ENCODE data around the gene RASAL2.

The RASAL2 gene

GRCh38 chr1:178057141-178057765 is 36.7 kb upstream of the RASAL2 start:
- Histone ChIP-seq H3K4me3 (ENCODE audit: low read depth, low read length) (peak overlapping the region; percentile 0; the same call in 1 of the 2 replicates), H3K36me3 (ENCODE audit: insufficient read depth, low read length) (no peaks in the 10 kb centered on the region), H3K27me3 (ENCODE audit: insufficient read depth, low read length) (no peaks in the 10 kb centered on the region), H3K79me2 (ENCODE audit: control insufficient read depth, insufficient read depth, low read length, unreplicated experiment) (no peaks in the 10 kb centered on the region), H2AFZ (ENCODE audit: low read length, unreplicated experiment) (peak overlapping the region; percentile 37), H3K27ac (ENCODE audit: low read depth, low read length) (peak overlapping the region; percentile 92), H3K4me1 (ENCODE audit: control insufficient read depth, insufficient read depth, low read length, unreplicated experiment) (peaks cover 72% of the 10 kb centered on the region)

GRCh38 chr1:178057912-178058534 is 35.9 kb upstream of the RASAL2 start:
- peak overlapping the region; percentile 92 for H3K27ac ChIP-seq (ENCODE audit: low read depth, low read length)
- H3K79me2 ChIP-seq (ENCODE audit: control insufficient read depth, insufficient read depth, low read length, unreplicated experiment), result no peaks in the 10 kb centered on the region
- H3K4me1 ChIP-seq (ENCODE audit: control insufficient read depth, insufficient read depth, low read length, unreplicated experiment), result peaks cover 68% of the 10 kb centered on the region
- H3K4me3 ChIP-seq (ENCODE audit: low read depth, low read length), result peak overlapping the region; percentile 49
- peak overlapping the region; percentile 37 for H2AFZ ChIP-seq (ENCODE audit: low read length, unreplicated experiment)
- H3K36me3 ChIP-seq (ENCODE audit: insufficient read depth, low read length), result no peaks in the 10 kb centered on the region
- H3K27me3 ChIP-seq (ENCODE audit: insufficient read depth, low read length), result no peaks in the 10 kb centered on the region

- H3K4me3 ChIP-seq (ENCODE audit: low read depth, low read length), result peak overlapping the region; percentile 60
- no peaks in the 10 kb centered on the region for H3K36me3 ChIP-seq (ENCODE audit: insufficient read depth, low read length)
- peaks cover 57% of the 10 kb centered on the region for H3K4me1 ChIP-seq (ENCODE audit: control insufficient read depth, insufficient read depth, low read length, unreplicated experiment)
- H3K79me2 ChIP-seq (ENCODE audit: control insufficient read depth, insufficient read depth, low read length, unreplicated experiment), result no peaks in the 10 kb centered on the region
- H3K27me3 ChIP-seq (ENCODE audit: insufficient read depth, low read length), result no peaks in the 10 kb centered on the region
- peak overlapping the region; percentile 92 for H3K27ac ChIP-seq (ENCODE audit: low read depth, low read length)
- peak overlapping the region; percentile 79 for H2AFZ ChIP-seq (ENCODE audit: low read length, unreplicated experiment)
Observed at GRCh38 chr1:178060789-178061556, 32.9 kb upstream of the RASAL2 start.

GRCh38 chr1:178061620-178062019 is 32.3 kb upstream of the RASAL2 start:
- H3K4me1 ChIP-seq (ENCODE audit: control insufficient read depth, insufficient read depth, low read length, unreplicated experiment), result peaks cover 51% of the 10 kb centered on the region

GRCh38 chr1:178064191-178064821 is 29.6 kb upstream of the RASAL2 start:
- Histone ChIP-seq H2AFZ (ENCODE audit: low read length, unreplicated experiment) (no peak overlapping the region), H3K36me3 (ENCODE audit: insufficient read depth, low read length) (no peaks in the 10 kb centered on the region), H3K4me3 (ENCODE audit: low read depth, low read length) (no peak overlapping the region), H3K79me2 (ENCODE audit: control insufficient read depth, insufficient read depth, low read length, unreplicated experiment) (no peaks in the 10 kb centered on the region), H3K27me3 (ENCODE audit: insufficient read depth, low read length) (no peaks in the 10 kb centered on the region), H3K4me1 (ENCODE audit: control insufficient read depth, insufficient read depth, low read length, unreplicated experiment) (peaks cover 24% of the 10 kb centered on the region), H3K27ac (ENCODE audit: low read depth, low read length) (no peak overlapping the region)

More at GRCh38 chr1:178061620-178062019, 32.3 kb upstream of the RASAL2 start:
- Histone ChIP-seq H3K27ac (ENCODE audit: low read depth, low read length) (peak overlapping the region; percentile 92), H3K4me3 (ENCODE audit: low read depth, low read length) (peak overlapping the region; percentile 60), H3K79me2 (ENCODE audit: control insufficient read depth, insufficient read depth, low read length, unreplicated experiment) (no peaks in the 10 kb centered on the region), H3K36me3 (ENCODE audit: insufficient read depth, low read length) (no peaks in the 10 kb centered on the region), H3K27me3 (ENCODE audit: insufficient read depth, low read length) (no peaks in the 10 kb centered on the region), H2AFZ (ENCODE audit: low read length, unreplicated experiment) (peak overlapping the region; percentile 79)

- H3K4me1 ChIP-seq (ENCODE audit: control insufficient read depth, insufficient read depth, low read length, unreplicated experiment), result peaks cover 15% of the 10 kb centered on the region
- no peak overlapping the region for H3K4me3 ChIP-seq (ENCODE audit: low read depth, low read length)
- no peaks in the 10 kb centered on the region for H3K27me3 ChIP-seq (ENCODE audit: insufficient read depth, low read length)
- no peaks in the 10 kb centered on the region for H3K36me3 ChIP-seq (ENCODE audit: insufficient read depth, low read length)
- no peaks in the 10 kb centered on the region for H3K79me2 ChIP-seq (ENCODE audit: control insufficient read depth, insufficient read depth, low read length, unreplicated experiment)
- H3K27ac ChIP-seq (ENCODE audit: low read depth, low read length), result no peak overlapping the region
- H2AFZ ChIP-seq (ENCODE audit: low read length, unreplicated experiment), result no peak overlapping the region
Observed at GRCh38 chr1:178065250-178065649, 28.7 kb upstream of the RASAL2 start.

GRCh38 chr1:178066296-178066907 is 27.5 kb upstream of the RASAL2 start:
- Histone ChIP-seq H3K27me3 (ENCODE audit: insufficient read depth, low read length) (no peaks in the 10 kb centered on the region), H3K79me2 (ENCODE audit: control insufficient read depth, insufficient read depth, low read length, unreplicated experiment) (no peaks in the 10 kb centered on the region), H3K4me3 (ENCODE audit: low read depth, low read length) (no peak overlapping the region), H3K4me1 (ENCODE audit: control insufficient read depth, insufficient read depth, low read length, unreplicated experiment) (peaks cover 6% of the 10 kb centered on the region), H3K36me3 (ENCODE audit: insufficient read depth, low read length) (no peaks in the 10 kb centered on the region), H3K27ac (ENCODE audit: low read depth, low read length) (no peak overlapping the region), H2AFZ (ENCODE audit: low read length, unreplicated experiment) (no peak overlapping the region)

- Histone ChIP-seq H3K79me2 (ENCODE audit: control insufficient read depth, insufficient read depth, low read length, unreplicated experiment) (no peaks in the 10 kb centered on the region), H3K36me3 (ENCODE audit: insufficient read depth, low read length) (no peaks in the 10 kb centered on the region), H3K4me1 (ENCODE audit: control insufficient read depth, insufficient read depth, low read length, unreplicated experiment) (no peaks in the 10 kb centered on the region), H3K4me3 (ENCODE audit: low read depth, low read length) (no peak overlapping the region), H3K27me3 (ENCODE audit: insufficient read depth, low read length) (no peaks in the 10 kb centered on the region), H2AFZ (ENCODE audit: low read length, unreplicated experiment) (no peak overlapping the region), H3K27ac (ENCODE audit: low read depth, low read length) (no peak overlapping the region)
Observed at GRCh38 chr1:178066908-178067614, 26.8 kb upstream of the RASAL2 start.

- H3K36me3 ChIP-seq (ENCODE audit: insufficient read depth, low read length), result no peaks in the 10 kb centered on the region
- H3K4me1 ChIP-seq (ENCODE audit: control insufficient read depth, insufficient read depth, low read length, unreplicated experiment), result no peaks in the 10 kb centered on the region
- H3K4me3 ChIP-seq (ENCODE audit: low read depth, low read length), result no peak overlapping the region
- no peak overlapping the region for H2AFZ ChIP-seq (ENCODE audit: low read length, unreplicated experiment)
- H3K27ac ChIP-seq (ENCODE audit: low read depth, low read length), result no peak overlapping the region
- no peaks in the 10 kb centered on the region for H3K27me3 ChIP-seq (ENCODE audit: insufficient read depth, low read length)
- no peaks in the 10 kb centered on the region for H3K79me2 ChIP-seq (ENCODE audit: control insufficient read depth, insufficient read depth, low read length, unreplicated experiment)
Observed at GRCh38 chr1:178071811-178072210, 22.1 kb upstream of the RASAL2 start.

GRCh38 chr1:178072326-178072725 is 21.6 kb upstream of the RASAL2 start:
- Histone ChIP-seq H3K79me2 (ENCODE audit: control insufficient read depth, insufficient read depth, low read length, unreplicated experiment) (no peaks in the 10 kb centered on the region), H2AFZ (ENCODE audit: low read length, unreplicated experiment) (no peak overlapping the region), H3K4me1 (ENCODE audit: control insufficient read depth, insufficient read depth, low read length, unreplicated experiment) (no peaks in the 10 kb centered on the region), H3K4me3 (ENCODE audit: low read depth, low read length) (no peak overlapping the region), H3K27me3 (ENCODE audit: insufficient read depth, low read length) (no peaks in the 10 kb centered on the region), H3K27ac (ENCODE audit: low read depth, low read length) (no peak overlapping the region), H3K36me3 (ENCODE audit: insufficient read depth, low read length) (no peaks in the 10 kb centered on the region)

Data from ACC112 (cell line).